ENCODE data around the gene INPP5E. TPM values are rescaled to one million over a fixed set of nuclear protein-coding genes. Genes with fewer than 3 reads are reported as not detected.

Gene INPP5E
- total RNA-seq (33.1 and 35.3 TPM in 2 replicates), polyA plus RNA-seq (28.2 and 31.0 TPM in 2 replicates), polyA minus RNA-seq (12.9 and 22.9 TPM in 2 replicates)
- 9.7 TPM for total RNA-seq (2013)

GRCh38 chr9:136439481-136440408 lies at the start of gene INPP5E:
Gene INPP5E (minus strand): TSS chr9:136439845. CDS start chr9:136439419, 426 bp downstream.
- H3K4me1 ChIP-seq (ENCODE audit: control insufficient read depth in 2 of 2, insufficient read depth in 2 of 2, low read length in 2 of 2): peaks cover 21 to 28% of the 10 kb centered on the region in 2 donors
- peaks cover 54% of the 10 kb centered on the region for H4K20me1 ChIP-seq (ENCODE audit: control insufficient read depth, insufficient read depth, low read length, poor library complexity, severe bottlenecking)
- peak within 1 kb of the TSS; percentile 82 for H3K9ac ChIP-seq (ENCODE audit: low read length)
- intact Hi-C loops (cut with micrococcal nuclease): loop anchor here (1.0 to 2.0 kb wide), 3 partner anchors 29 to 44 kb away; partner anchors contain the start of genes ENTR1, PMPCA, SEC16A and SNAPC4
- H3K27ac ChIP-seq (ENCODE audit: low read length in 2 of 2): peak within 1 kb of the TSS in 1 of 2 donors; percentile 55
- TF ChIP-seq CTCF (IDR thresholded peaks at IDR 0.05) (peak; percentile 81), EZH2 (IDR thresholded peaks at IDR 0.05; ENCODE audit: borderline replicate concordance, insufficient read depth, low read depth, low read length, poor library complexity, severe bottlenecking) (no peak)
- H3K4me3 ChIP-seq (ENCODE audit: control extremely low read depth in 1 of 5, extremely low read depth in 1 of 5, insufficient read depth in 1 of 5, low read depth in 2 of 5, low read length in 4 of 5): peak within 1 kb of the TSS; percentile 31 to 79 (median 70)
- peak within 1 kb of the TSS; percentile 88 for H2AFZ ChIP-seq (ENCODE audit: insufficient read depth, low read depth, low read length, poor library complexity, severe bottlenecking)
- POLR2A ChIA-PET: interaction anchor here (1.3 kb wide), 1 partner anchor 30 kb away, joined by 4 read pairs; the partner anchor contains the start of genes ENTR1 and PMPCA
- H3K4me2 ChIP-seq (replicated peaks; ENCODE audit: low read depth, low read length, poor library complexity, severe bottlenecking): peak within 1 kb of the TSS; percentile 98
- H3K36me3 ChIP-seq (replicated peaks in 1 of 2; ENCODE audit: control extremely low read depth in 1 of 2, control insufficient read depth in 1 of 2, extremely low read depth in 1 of 2, insufficient read depth in 2 of 2, low read length in 1 of 2): peaks cover 0 to 19% of the 10 kb centered on the region in 2 experiments
- WGBS (ENCODE audit: insufficient coverage): 10% methylated on average over 83 of the region's 90 CpGs
- H3K79me2 ChIP-seq (ENCODE audit: control insufficient read depth, insufficient read depth, low read length): peaks cover 48% of the 10 kb centered on the region
- H3K9me3 ChIP-seq (ENCODE audit: control extremely low read depth in 1 of 3, control insufficient read depth in 2 of 3, insufficient read depth in 1 of 3, low read length in 2 of 3): no peaks in the 10 kb centered on the region
- CTCF ChIA-PET: interaction anchor here (0.9 to 1.3 kb wide), 5 partner anchors 10 to 128 kb away, joined by 3 to 4 read pairs (median 3); partner anchors contain the start of genes DNLZ, ENTR1 and PMPCA
- ATAC-seq (ENCODE audit: low read depth): peak; percentile 87
- Mint-ChIP-seq H3K27me3 (no peaks in the 10 kb centered on the region), H3K27ac (peak within 1 kb of the TSS; percentile 77), H3K9me3 (ENCODE audit: insufficient read depth) (no peaks in the 10 kb centered on the region), H3K4me1 (peaks cover 26% of the 10 kb centered on the region), H3K4me3 (peak within 1 kb of the TSS; percentile 84)
- H3K27me3 ChIP-seq (replicated peaks in 1 of 4; ENCODE audit: control extremely low read depth in 1 of 4, control insufficient read depth in 3 of 4, insufficient read depth in 4 of 4, low read length in 3 of 4): no peaks in the 10 kb centered on the region
- peak; percentile 90 for DNase-seq
